ENCODE data around the gene COQ7. TPM values are rescaled to one million over a fixed set of nuclear protein-coding genes. Genes with fewer than 3 reads are reported as not detected.

Gene COQ7
- polyA plus RNA-seq, 1 of the 3 experiments (the other 2 are of a cell fraction), result 24.0 TPM

DNA sequence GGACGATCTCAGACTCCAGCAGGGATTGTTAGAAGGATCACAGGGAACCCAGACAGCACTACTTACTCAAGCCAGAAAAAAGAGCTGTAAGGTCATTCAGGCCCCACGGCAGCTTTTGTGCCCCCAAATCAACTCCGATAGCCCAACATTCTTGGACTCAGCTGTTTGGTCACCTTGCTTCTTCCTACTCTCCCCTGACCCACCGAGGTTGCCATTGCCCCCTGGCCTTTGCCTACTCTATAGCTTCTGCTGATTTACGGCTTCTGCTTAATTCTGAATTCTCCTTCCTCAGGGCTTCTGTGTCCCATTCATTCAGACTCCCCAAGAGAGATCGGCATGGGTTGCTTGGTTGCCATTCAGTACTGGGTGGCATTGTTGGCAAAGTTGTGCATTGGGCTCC lies 37.7 kb downstream of the COQ7 start:
- WGBS (ENCODE audit: low lambda C conversion rate), result 81% methylated on average over 5 of the region's 6 CpGs

GRCh38 chr16:19105891-19106624 lies 38.6 kb downstream of the COQ7 start:
- Histone ChIP-seq H3K79me2 (ENCODE audit: insufficient read depth) (no peaks in the 10 kb centered on the region), H3K4me2 (no peak overlapping the region), H3K9ac (no peak overlapping the region), H3F3A (replicated peaks; ENCODE audit: insufficient read depth) (peaks cover 3% of the 10 kb centered on the region), H3K4me3 (ENCODE audit: low read depth in 2 of 2, low read length in 1 of 2) (no peak overlapping the region), H4K20me1 (ENCODE audit: insufficient read depth) (no peaks in the 10 kb centered on the region), H3K9me3 (no peaks in the 10 kb centered on the region), H3K36me3 (replicated peaks in 1 of 2; ENCODE audit: control insufficient read depth in 1 of 2, insufficient read depth in 2 of 2, low read length in 1 of 2) (no peaks in the 10 kb centered on the region), H3K9me2 (no peaks in the 10 kb centered on the region), H3K27me3 (ENCODE audit: insufficient read depth) (no peaks in the 10 kb centered on the region), H3K27ac (ENCODE audit: low read depth in 2 of 2, low read length in 1 of 2) (no peak overlapping the region), H3K4me1 (ENCODE audit: control insufficient read depth in 1 of 2, insufficient read depth in 2 of 2, low read depth in 1 of 2, low read length in 1 of 2) (no peaks in the 10 kb centered on the region), H2AFZ (ENCODE audit: low read depth) (no peak overlapping the region)
- 78% methylated on average over 10 of the region's 11 CpGs for WGBS (ENCODE audit: low lambda C conversion rate)
- POLR2A ChIA-PET, result no interaction called here
- TF ChIP-seq MEF2A (IDR thresholded peaks at IDR 0.05; ENCODE audit: borderline replicate concordance, low read depth), result no peak
- no peak for TF ChIP-seq SMC3 (IDR thresholded peaks at IDR 0.05; ENCODE audit: low read depth, low read length)
- TF ChIP-seq CTCF (IDR thresholded peaks at IDR 0.05), result no peak
- no peak for TF ChIP-seq EZH2phosphoT487 (IDR thresholded peaks at IDR 0.05; ENCODE audit: borderline replicate concordance, low read depth)
- no peak for TF ChIP-seq FOSL2 (IDR thresholded peaks at IDR 0.05; ENCODE audit: borderline replicate concordance, low read depth)
- no peak for TF ChIP-seq TCF12 (IDR thresholded peaks at IDR 0.05)
- no peak for TF ChIP-seq NFIC (IDR thresholded peaks at IDR 0.05; ENCODE audit: borderline replicate concordance)
- no peak for TF ChIP-seq JUND (IDR thresholded peaks at IDR 0.05)
- no peak for TF ChIP-seq FOXM1 (IDR thresholded peaks at IDR 0.05; ENCODE audit: low read depth)
- TF ChIP-seq RAD21 (IDR thresholded peaks at IDR 0.05; ENCODE audit: low read length), result no peak
- no peak for TF ChIP-seq YY1 (IDR thresholded peaks at IDR 0.05; ENCODE audit: low read depth)
- no peak for TF ChIP-seq USF2 (IDR thresholded peaks at IDR 0.05; ENCODE audit: borderline replicate concordance, low read depth, low read length)
- TF ChIP-seq, protein P1, sequence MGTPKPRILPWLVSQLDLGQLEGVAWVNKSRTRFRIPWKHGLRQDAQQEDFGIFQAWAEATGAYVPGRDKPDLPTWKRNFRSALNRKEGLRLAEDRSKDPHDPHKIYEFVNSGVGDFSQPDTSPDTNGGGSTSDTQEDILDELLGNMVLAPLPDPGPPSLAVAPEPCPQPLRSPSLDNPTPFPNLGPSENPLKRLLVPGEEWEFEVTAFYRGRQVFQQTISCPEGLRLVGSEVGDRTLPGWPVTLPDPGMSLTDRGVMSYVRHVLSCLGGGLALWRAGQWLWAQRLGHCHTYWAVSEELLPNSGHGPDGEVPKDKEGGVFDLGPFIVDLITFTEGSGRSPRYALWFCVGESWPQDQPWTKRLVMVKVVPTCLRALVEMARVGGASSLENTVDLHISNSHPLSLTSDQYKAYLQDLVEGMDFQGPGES (IDR thresholded peaks at IDR 0.05; ENCODE audit: low read depth, low read length), result no peak
- TF ChIP-seq NRF1 (IDR thresholded peaks at IDR 0.05; ENCODE audit: low read depth, low read length), result no peak
- TF ChIP-seq, protein P2, sequence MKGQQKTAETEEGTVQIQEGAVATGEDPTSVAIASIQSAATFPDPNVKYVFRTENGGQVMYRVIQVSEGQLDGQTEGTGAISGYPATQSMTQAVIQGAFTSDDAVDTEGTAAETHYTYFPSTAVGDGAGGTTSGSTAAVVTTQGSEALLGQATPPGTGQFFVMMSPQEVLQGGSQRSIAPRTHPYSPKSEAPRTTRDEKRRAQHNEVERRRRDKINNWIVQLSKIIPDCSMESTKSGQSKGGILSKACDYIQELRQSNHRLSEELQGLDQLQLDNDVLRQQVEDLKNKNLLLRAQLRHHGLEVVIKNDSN (IDR thresholded peaks at IDR 0.05; ENCODE audit: borderline replicate concordance, low read depth), result no peak
- TF ChIP-seq CHD2 (IDR thresholded peaks at IDR 0.05; ENCODE audit: low read length, partially characterized antibody), result no peak
- no peak for DNase-seq
- CTCF ChIA-PET, result interaction anchor here (1.1 to 7.7 kb wide), 2 partner anchors 16 to 20 kb away, joined by 3 to 35 read pairs; no protein-coding TSS in a partner anchor

More for the DNA sequence above, 37.7 kb downstream of the COQ7 start:
- POLR2A ChIA-PET, result no interaction called here
- H3K27me3 ChIP-seq (ENCODE audit: insufficient read depth), result no peaks in the 10 kb centered on the region
- H3K4me1 ChIP-seq (ENCODE audit: control insufficient read depth in 1 of 2, insufficient read depth in 2 of 2, low read depth in 1 of 2, low read length in 1 of 2), result no peaks in the 10 kb centered on the region
- no peak for DNase-seq
- no peaks in the 10 kb centered on the region for H3K9me2 ChIP-seq
- TF ChIP-seq GABPA (IDR thresholded peaks at IDR 0.05; ENCODE audit: low read depth) (no peak), RXRA (IDR thresholded peaks at IDR 0.05; ENCODE audit: borderline replicate concordance, low read depth) (no peak), FOSL2 (IDR thresholded peaks at IDR 0.05; ENCODE audit: borderline replicate concordance, low read depth) (no peak), CHD2 (IDR thresholded peaks at IDR 0.05; ENCODE audit: low read length, partially characterized antibody) (no peak)
- H3F3A ChIP-seq (replicated peaks; ENCODE audit: insufficient read depth), result no peaks in the 10 kb centered on the region
- H3K36me3 ChIP-seq (replicated peaks in 1 of 2; ENCODE audit: control insufficient read depth in 1 of 2, insufficient read depth in 2 of 2, low read length in 1 of 2), result no peaks in the 10 kb centered on the region
- no peak overlapping the region for H3K4me3 ChIP-seq (ENCODE audit: low read depth in 2 of 2, low read length in 1 of 2)
- H4K20me1 ChIP-seq (ENCODE audit: insufficient read depth), result no peaks in the 10 kb centered on the region
- H3K27ac ChIP-seq (ENCODE audit: low read depth in 2 of 2, low read length in 1 of 2), result no peak overlapping the region
- no peak overlapping the region for H3K9ac ChIP-seq
- no peaks in the 10 kb centered on the region for H3K79me2 ChIP-seq (ENCODE audit: insufficient read depth)
- H3K9me3 ChIP-seq, result no peaks in the 10 kb centered on the region
- H3K4me2 ChIP-seq, result no peak overlapping the region
- H2AFZ ChIP-seq (ENCODE audit: low read depth), result no peak overlapping the region
- CTCF ChIA-PET, result interaction anchor here (0.9 to 7.7 kb wide), 5 partner anchors 10 to 271 kb away, joined by 3 to 35 read pairs (median 3); no protein-coding TSS in a partner anchor

Measured in SK-N-SH (cell line).